GM12878 (cell line): ENCODE results near the gene KLF6. TPM values are rescaled to one million over a fixed set of nuclear protein-coding genes. Genes with fewer than 3 reads are reported as not detected.

Experiments
- BMI1 ChIP-seq: fragments of 450-650 bp; IDR thresholded peaks from 2 replicates; pipeline ENCODE4 v1.6.1; 2016; ENCODE audit warnings: mild to moderate bottlenecking, moderate library complexity, borderline replicate concordance
- DPF2 ChIP-seq: fragments of 450-650 bp; IDR thresholded peaks from 2 replicates; pipeline ENCODE4 v1.6.1; 2017; ENCODE audit warnings: mild to moderate bottlenecking
- ETV6 ChIP-seq, 2 experiments: fragments of 450-650 bp in 1 of 2; IDR thresholded peaks in 1 of 2; conservative IDR thresholded peaks in 1 of 2; 2 replicates each; pipeline ENCODE4 v1.6.1; 2014; ENCODE audit warnings: antibody characterized with exemption in 1 of 2, borderline replicate concordance in 1 of 2, low read depth in 1 of 2, mild to moderate bottlenecking in 1 of 2, moderate library complexity in 1 of 2
- FOXK2 ChIP-seq: fragments of 450-650 bp; IDR thresholded peaks from 2 replicates; pipeline ENCODE4 v1.6.1; 2017; ENCODE audit warnings: mild to moderate bottlenecking, moderate library complexity
- LARP7 ChIP-seq: fragments of 450-650 bp; IDR thresholded peaks from 2 replicates; pipeline ENCODE4 v1.6.1; 2017; ENCODE audit warnings: mild to moderate bottlenecking
- MTA2 ChIP-seq: fragments of 450-650 bp; IDR thresholded peaks from 2 replicates; pipeline ENCODE4 v1.6.1; 2016; ENCODE audit warnings: low read depth, mild to moderate bottlenecking, moderate library complexity
- NFYA ChIP-seq: IDR thresholded peaks from 2 replicates; pipeline ENCODE4 v1.6.1; 2011; ENCODE audit warnings: low read depth, mild to moderate bottlenecking, low read length, improper control_type of control experiment, borderline replicate concordance
- POLR2A ChIP-seq: IDR thresholded peaks from 2 replicates; pipeline ENCODE4 v1.6.1; 2011; ENCODE audit warnings: low read depth, mild to moderate bottlenecking, low read length
- POLR2AphosphoS5 ChIP-seq: IDR thresholded peaks from 2 replicates; pipeline ENCODE4 v1.6.1; 2011; ENCODE audit warnings: mild to moderate bottlenecking, low read length, inconsistent platforms
- SIX5 ChIP-seq: IDR thresholded peaks from 2 replicates; pipeline ENCODE4 v1.6.1; 2011; ENCODE audit warnings: mild to moderate bottlenecking, low read depth, low read length, moderate library complexity; ENCODE audit not compliant: severe bottlenecking
- SRF ChIP-seq, 2 experiments: IDR thresholded peaks; 2 replicates each; pipeline ENCODE4 v1.6.1; 2011; ENCODE audit warnings: low read depth in 2 of 2, low read length in 2 of 2, mild to moderate bottlenecking in 1 of 2, moderate library complexity in 1 of 2
- STAT1 ChIP-seq: fragments of 450-650 bp; conservative IDR thresholded peaks from 2 replicates; pipeline ENCODE4 v1.6.1; 2014; ENCODE audit warnings: antibody characterized with exemption, mild to moderate bottlenecking
- TAF1 ChIP-seq: IDR thresholded peaks from 2 replicates; pipeline ENCODE4 v1.6.1; 2011; ENCODE audit warnings: mild to moderate bottlenecking, low read depth, low read length, borderline replicate concordance
- TARDBP ChIP-seq: IDR thresholded peaks from 2 replicates; pipeline ENCODE4 v1.6.1; 2016; ENCODE audit warnings: borderline replicate concordance
- WRNIP1 ChIP-seq: IDR thresholded peaks from 2 replicates; pipeline ENCODE4 v1.6.1; 2011; ENCODE audit warnings: low read depth, low read length, improper control_type of control experiment, borderline replicate concordance
- polyA plus RNA-seq, 11 experiments: library from polyadenylated mRNA; depleted of rRNA in 4 of 11; unstranded in 6 of 11; stranded (reverse) in 5 of 11; fragments of >200 nt; fragmentation: Nextera tagmentation in 4 of 11; fragmentation: Illumina TruSeq in 1 of 11; extraction: Ambion mirVana in 4 of 11; extraction: Trizol in 1 of 11; gene quantifications; 1 replicate in 1 of 11; 2 replicates in 10 of 11; pipeline versions ENCODE4 v1.2.1 to v1.2.3, GENCODE V29; 2011 to 2016; ENCODE audit warnings: inconsistent platforms in 2 of 11, missing spikeins in 2 of 11, low read depth in 1 of 11
- total RNA-seq, 4 experiments: library from RNA; depleted of rRNA in 3 of 4; stranded (reverse); fragments of >200 nt in 3 of 4; fragmentation: Illumina TruSeq in 1 of 4; extraction: Trizol in 1 of 4; gene quantifications; 2 replicates each; pipeline versions ENCODE4 v1.2.1 to v1.2.3, GENCODE V29; 2013 to 2021
- TF ChIP-seq, protein P1 (sequence below): fragments of 450-650 bp; IDR thresholded peaks from 2 replicates; pipeline ENCODE4 v1.6.1; 2014; ENCODE audit warnings: mild to moderate bottlenecking
- TF ChIP-seq, protein P2 (sequence below): IDR thresholded peaks from 2 replicates; pipeline ENCODE4 v1.6.1; 2012; ENCODE audit warnings: low read depth, low read length, improper control_type of control experiment
- TF ChIP-seq, protein P3 (sequence below): fragments of 450-650 bp; IDR thresholded peaks from 2 replicates; pipeline ENCODE4 v1.6.1; 2017; ENCODE audit warnings: low read depth, mild to moderate bottlenecking, moderate library complexity
- TF ChIP-seq, protein P4 (sequence below): fragments of 450-650 bp; conservative IDR thresholded peaks from 2 replicates; pipeline ENCODE4 v1.6.1; 2017; ENCODE audit warnings: mild to moderate bottlenecking, moderate library complexity
- TF ChIP-seq, protein P5 (sequence below): fragments of 450-650 bp; IDR thresholded peaks from 2 replicates; pipeline ENCODE4 v1.6.1; 2017; ENCODE audit warnings: borderline replicate concordance
- TF ChIP-seq, protein P6 (sequence below): IDR thresholded peaks from 2 replicates; pipeline ENCODE4 v1.6.1; 2012; ENCODE audit warnings: low read length, inconsistent platforms

The KLF6 gene
- total and polyA plus RNA-seq, 10 of the 15 experiments (the other 5 are each of a cell fraction or from before 2014, with no cell fraction given): 7.4 to 54.1 (median 23.5) TPM

DNA sequence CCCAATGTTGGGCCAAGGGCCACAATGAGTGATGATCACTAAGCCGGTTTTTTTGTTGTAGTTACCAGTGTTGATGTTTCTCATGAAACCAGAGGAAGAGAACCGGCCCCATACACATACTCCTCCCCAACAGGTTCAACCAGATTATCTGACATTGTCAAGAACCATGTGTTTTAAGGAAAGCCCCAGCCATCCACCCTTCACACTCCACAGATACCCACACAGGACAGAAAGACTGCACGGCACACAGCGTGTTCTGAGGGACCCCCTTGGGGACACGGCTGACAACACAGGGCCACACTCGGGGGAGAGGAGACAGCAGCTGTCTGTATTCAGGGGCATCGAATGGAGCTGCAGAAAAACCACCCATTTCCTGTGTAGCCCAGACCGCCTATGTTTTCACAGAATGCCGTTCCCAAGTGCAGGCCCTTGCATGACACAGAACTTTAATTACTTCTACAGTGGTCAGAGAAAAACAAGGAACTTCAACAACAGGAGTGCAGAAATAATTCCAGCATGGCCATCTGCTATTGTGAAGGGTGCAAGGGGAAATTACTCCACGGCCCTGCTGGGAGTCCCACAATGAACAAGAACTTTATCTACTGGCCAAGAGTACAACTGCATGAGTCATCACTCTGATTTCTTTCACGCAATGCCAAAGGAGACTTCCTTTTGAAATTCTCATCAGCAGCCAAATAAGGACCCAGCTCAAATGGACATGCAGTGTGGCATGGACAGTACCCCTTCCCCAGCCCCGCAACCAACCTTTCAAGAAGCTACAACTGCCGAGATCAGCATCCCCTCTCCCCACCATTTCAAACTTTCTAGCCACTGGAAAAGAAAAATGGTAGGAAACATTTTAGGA is 2.3 kb downstream of the KLF6 start (continued):
- TF ChIP-seq FOXK2: no peak
- no peak for TF ChIP-seq TARDBP
- no peak for TF ChIP-seq NFYA
- TF ChIP-seq, protein P1, sequence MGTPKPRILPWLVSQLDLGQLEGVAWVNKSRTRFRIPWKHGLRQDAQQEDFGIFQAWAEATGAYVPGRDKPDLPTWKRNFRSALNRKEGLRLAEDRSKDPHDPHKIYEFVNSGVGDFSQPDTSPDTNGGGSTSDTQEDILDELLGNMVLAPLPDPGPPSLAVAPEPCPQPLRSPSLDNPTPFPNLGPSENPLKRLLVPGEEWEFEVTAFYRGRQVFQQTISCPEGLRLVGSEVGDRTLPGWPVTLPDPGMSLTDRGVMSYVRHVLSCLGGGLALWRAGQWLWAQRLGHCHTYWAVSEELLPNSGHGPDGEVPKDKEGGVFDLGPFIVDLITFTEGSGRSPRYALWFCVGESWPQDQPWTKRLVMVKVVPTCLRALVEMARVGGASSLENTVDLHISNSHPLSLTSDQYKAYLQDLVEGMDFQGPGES: no peak
- no peak for TF ChIP-seq WRNIP1
- peak; percentile 70 for TF ChIP-seq POLR2A
- TF ChIP-seq, protein P2, sequence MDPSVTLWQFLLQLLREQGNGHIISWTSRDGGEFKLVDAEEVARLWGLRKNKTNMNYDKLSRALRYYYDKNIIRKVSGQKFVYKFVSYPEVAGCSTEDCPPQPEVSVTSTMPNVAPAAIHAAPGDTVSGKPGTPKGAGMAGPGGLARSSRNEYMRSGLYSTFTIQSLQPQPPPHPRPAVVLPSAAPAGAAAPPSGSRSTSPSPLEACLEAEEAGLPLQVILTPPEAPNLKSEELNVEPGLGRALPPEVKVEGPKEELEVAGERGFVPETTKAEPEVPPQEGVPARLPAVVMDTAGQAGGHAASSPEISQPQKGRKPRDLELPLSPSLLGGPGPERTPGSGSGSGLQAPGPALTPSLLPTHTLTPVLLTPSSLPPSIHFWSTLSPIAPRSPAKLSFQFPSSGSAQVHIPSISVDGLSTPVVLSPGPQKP: peak; percentile 52; the same call in 1 of the 2 replicates
- TF ChIP-seq ETV6 (conservative IDR thresholded peaks at IDR 0.05 in 1 of 2, IDR thresholded peaks at IDR 0.05 in 1 of 2; ENCODE audit: borderline replicate concordance in 1 of 2, low read depth in 1 of 2): no peak
- TF ChIP-seq DPF2: 0 out of 2 replicates have a peak, but pooled peaks have one; percentile 18
- TF ChIP-seq SIX5: no peak
- no peak for TF ChIP-seq MTA2
- TF ChIP-seq LARP7: no peak
- TF ChIP-seq, protein P3, sequence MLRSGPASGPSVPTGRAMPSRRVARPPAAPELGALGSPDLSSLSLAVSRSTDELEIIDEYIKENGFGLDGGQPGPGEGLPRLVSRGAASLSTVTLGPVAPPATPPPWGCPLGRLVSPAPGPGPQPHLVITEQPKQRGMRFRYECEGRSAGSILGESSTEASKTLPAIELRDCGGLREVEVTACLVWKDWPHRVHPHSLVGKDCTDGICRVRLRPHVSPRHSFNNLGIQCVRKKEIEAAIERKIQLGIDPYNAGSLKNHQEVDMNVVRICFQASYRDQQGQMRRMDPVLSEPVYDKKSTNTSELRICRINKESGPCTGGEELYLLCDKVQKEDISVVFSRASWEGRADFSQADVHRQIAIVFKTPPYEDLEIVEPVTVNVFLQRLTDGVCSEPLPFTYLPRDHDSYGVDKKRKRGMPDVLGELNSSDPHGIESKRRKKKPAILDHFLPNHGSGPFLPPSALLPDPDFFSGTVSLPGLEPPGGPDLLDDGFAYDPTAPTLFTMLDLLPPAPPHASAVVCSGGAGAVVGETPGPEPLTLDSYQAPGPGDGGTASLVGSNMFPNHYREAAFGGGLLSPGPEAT: peak; percentile 75
- TF ChIP-seq, protein P4, sequence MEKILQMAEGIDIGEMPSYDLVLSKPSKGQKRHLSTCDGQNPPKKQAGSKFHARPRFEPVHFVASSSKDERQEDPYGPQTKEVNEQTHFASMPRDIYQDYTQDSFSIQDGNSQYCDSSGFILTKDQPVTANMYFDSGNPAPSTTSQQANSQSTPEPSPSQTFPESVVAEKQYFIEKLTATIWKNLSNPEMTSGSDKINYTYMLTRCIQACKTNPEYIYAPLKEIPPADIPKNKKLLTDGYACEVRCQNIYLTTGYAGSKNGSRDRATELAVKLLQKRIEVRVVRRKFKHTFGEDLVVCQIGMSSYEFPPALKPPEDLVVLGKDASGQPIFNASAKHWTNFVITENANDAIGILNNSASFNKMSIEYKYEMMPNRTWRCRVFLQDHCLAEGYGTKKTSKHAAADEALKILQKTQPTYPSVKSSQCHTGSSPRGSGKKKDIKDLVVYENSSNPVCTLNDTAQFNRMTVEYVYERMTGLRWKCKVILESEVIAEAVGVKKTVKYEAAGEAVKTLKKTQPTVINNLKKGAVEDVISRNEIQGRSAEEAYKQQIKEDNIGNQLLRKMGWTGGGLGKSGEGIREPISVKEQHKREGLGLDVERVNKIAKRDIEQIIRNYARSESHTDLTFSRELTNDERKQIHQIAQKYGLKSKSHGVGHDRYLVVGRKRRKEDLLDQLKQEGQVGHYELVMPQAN: no peak; the same call in none of the 2 replicates
- TF ChIP-seq, protein P5, sequence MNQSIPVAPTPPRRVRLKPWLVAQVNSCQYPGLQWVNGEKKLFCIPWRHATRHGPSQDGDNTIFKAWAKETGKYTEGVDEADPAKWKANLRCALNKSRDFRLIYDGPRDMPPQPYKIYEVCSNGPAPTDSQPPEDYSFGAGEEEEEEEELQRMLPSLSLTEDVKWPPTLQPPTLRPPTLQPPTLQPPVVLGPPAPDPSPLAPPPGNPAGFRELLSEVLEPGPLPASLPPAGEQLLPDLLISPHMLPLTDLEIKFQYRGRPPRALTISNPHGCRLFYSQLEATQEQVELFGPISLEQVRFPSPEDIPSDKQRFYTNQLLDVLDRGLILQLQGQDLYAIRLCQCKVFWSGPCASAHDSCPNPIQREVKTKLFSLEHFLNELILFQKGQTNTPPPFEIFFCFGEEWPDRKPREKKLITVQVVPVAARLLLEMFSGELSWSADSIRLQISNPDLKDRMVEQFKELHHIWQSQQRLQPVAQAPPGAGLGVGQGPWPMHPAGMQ: no peak
- no peak for TF ChIP-seq SRF (IDR thresholded peaks at IDR 0.05; ENCODE audit: low read depth in 2 of 2, low read length in 2 of 2)
- 0 out of 2 replicates have a peak, but pooled peaks have one; percentile 36 for TF ChIP-seq TAF1
- TF ChIP-seq, protein P6, sequence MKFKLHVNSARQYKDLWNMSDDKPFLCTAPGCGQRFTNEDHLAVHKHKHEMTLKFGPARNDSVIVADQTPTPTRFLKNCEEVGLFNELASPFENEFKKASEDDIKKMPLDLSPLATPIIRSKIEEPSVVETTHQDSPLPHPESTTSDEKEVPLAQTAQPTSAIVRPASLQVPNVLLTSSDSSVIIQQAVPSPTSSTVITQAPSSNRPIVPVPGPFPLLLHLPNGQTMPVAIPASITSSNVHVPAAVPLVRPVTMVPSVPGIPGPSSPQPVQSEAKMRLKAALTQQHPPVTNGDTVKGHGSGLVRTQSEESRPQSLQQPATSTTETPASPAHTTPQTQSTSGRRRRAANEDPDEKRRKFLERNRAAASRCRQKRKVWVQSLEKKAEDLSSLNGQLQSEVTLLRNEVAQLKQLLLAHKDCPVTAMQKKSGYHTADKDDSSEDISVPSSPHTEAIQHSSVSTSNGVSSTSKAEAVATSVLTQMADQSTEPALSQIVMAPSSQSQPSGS: peak; percentile 54; the same call in 1 of the 2 replicates
- TF ChIP-seq BMI1: 0 out of 2 replicates have a peak, but pooled peaks have one; percentile 25
- peak; percentile 59 for TF ChIP-seq POLR2AphosphoS5
- no peak for TF ChIP-seq STAT1
